A549 treated with AZD2906 at 1 μM for 4 hours (cell line): ENCODE data around the gene ACSS2. TPM values are rescaled to one million over a fixed set of nuclear protein-coding genes. Genes with fewer than 3 reads are reported as not detected.

Experiments
- total RNA-seq: library from RNA; stranded (reverse); fragments of 200-300 nt; extraction: Qiagen RNA extraction; gene quantifications from 5 replicates; pipeline ENCODE4 v1.2.3, GENCODE V29; 2022

ACSS2 gene, protein sequence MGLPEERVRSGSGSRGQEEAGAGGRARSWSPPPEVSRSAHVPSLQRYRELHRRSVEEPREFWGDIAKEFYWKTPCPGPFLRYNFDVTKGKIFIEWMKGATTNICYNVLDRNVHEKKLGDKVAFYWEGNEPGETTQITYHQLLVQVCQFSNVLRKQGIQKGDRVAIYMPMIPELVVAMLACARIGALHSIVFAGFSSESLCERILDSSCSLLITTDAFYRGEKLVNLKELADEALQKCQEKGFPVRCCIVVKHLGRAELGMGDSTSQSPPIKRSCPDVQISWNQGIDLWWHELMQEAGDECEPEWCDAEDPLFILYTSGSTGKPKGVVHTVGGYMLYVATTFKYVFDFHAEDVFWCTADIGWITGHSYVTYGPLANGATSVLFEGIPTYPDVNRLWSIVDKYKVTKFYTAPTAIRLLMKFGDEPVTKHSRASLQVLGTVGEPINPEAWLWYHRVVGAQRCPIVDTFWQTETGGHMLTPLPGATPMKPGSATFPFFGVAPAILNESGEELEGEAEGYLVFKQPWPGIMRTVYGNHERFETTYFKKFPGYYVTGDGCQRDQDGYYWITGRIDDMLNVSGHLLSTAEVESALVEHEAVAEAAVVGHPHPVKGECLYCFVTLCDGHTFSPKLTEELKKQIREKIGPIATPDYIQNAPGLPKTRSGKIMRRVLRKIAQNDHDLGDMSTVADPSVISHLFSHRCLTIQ
- total RNA-seq, result 9.1 to 9.9 TPM (median 9.7 TPM) in 5 replicates

GRCh38 chr20:34876406-34877282, at the start of gene ACSS2:
ACSS2 (plus strand) TSS chr20:34876612; CDS start chr20:34876646, 34 bp downstream.

GRCh38 chr20:34872622-34873224, 3.7 kb upstream of the ACSS2 start, which contains the start of gene GGT7:
GGT7 (minus strand) TSS chr20:34872856; CDS start chr20:34872815, 41 bp downstream.

GRCh38 chr20:34955231-34956040, 79.0 kb downstream of the ACSS2 start, which contains the start of the genes GSS and MYH7B:
GSS (minus strand) TSS chr20:34955806; CDS start chr20:34951852, 3,954 bp downstream.
MYH7B (plus strand) TSS chr20:34955868; CDS start chr20:34978006, 22,138 bp downstream.

Other genes with a start within 250 kb of the ACSS2 start
- 24.7 to 28.4 TPM (median 27.8 TPM) in 5 replicates for gene PIGU, start 199.5 kb upstream of the ACSS2 start, total RNA-seq
- gene TP53INP2, start 172.3 kb upstream of the ACSS2 start, total RNA-seq, result 6.3 to 8.2 TPM (median 7.4 TPM) in 5 replicates
- 17.0 to 20.6 TPM (median 19.3 TPM) in 5 replicates for gene NCOA6, start 51.0 kb upstream of the ACSS2 start, total RNA-seq
- 5.7 to 8.2 TPM (median 7.8 TPM) in 5 replicates for gene GGT7, start 3.8 kb upstream of the ACSS2 start, total RNA-seq
- 55.0 to 61.7 TPM (median 55.7 TPM) in 5 replicates for gene GSS, start 79.2 kb downstream of the ACSS2 start, total RNA-seq
- gene MYH7B, start 79.3 kb downstream of the ACSS2 start, total RNA-seq, result 0.05 to 0.20 TPM (median 0.09 TPM) in 5 replicates
- 57.7 to 64.2 TPM (median 61.5 TPM) in 5 replicates for gene TRPC4AP, start 216.2 kb downstream of the ACSS2 start, total RNA-seq